Transverse colon (tissue), 4 donors: ENCODE measurements around the gene TMX1. TPM values are rescaled to one million over a fixed set of nuclear protein-coding genes. Genes with fewer than 3 reads are reported as not detected.

Experiments used
- DNase-seq: peaks from one replicate; pipeline ENCODE4 v3.0.0-alpha.2; 2019
- H3K27ac ChIP-seq, 4 donors: fragments of 200-600 bp; sonication (generic); 2 replicates each; pipeline ENCODE4 v1.5.1; 2016 to 2018; ENCODE audit warnings: inconsistent platforms in 4 of 4
- H3K27me3 ChIP-seq: fragments of 200-600 bp; sonication (generic); 2 replicates; pipeline ENCODE4 v1.5.1; 2017; ENCODE audit warnings: inconsistent platforms
- H3K36me3 ChIP-seq, 4 donors: fragments of 200-600 bp; sonication (generic); 2 replicates each; pipeline ENCODE4 v1.5.1; 2017 to 2019; ENCODE audit warnings: inconsistent platforms in 4 of 4
- H3K4me1 ChIP-seq, 4 donors: fragments of 200-600 bp; sonication (generic); 2 replicates each; pipeline ENCODE4 v1.5.1; 2017 to 2020; ENCODE audit warnings: inconsistent platforms in 4 of 4
- H3K4me3 ChIP-seq, 4 donors: fragments of 200-600 bp; sonication (generic); 1 replicate in 1 of 4; 2 replicates in 3 of 4; pipeline versions ENCODE4 v1.5.1 to v1.6.1; 2017 to 2019; ENCODE audit warnings: inconsistent platforms in 4 of 4
- H3K9me3 ChIP-seq, 2 donors: fragments of 200-600 bp; sonication (generic); 2 replicates each; pipeline ENCODE4 v1.5.1; 2017 to 2019; ENCODE audit warnings: inconsistent platforms in 2 of 2
- CTCF ChIP-seq, 5 experiments: fragments of 200-600 bp in 3 of 5; fragments of 450-650 bp in 2 of 5; sonication (generic) in 3 of 5; IDR thresholded peaks; 1 replicate in 2 of 5; 2 replicates in 3 of 5; pipeline ENCODE4 v1.5.1; 2016 to 2017; ENCODE audit warnings: antibody characterized with exemption in 5 of 5, inconsistent platforms in 3 of 5, mild to moderate bottlenecking in 2 of 5, moderate library complexity in 1 of 5
- EP300 ChIP-seq: sonication (generic); formaldehyde crosslinking; IDR thresholded peaks from one replicate; pipeline ENCODE4 v1.6.1; 2017; ENCODE audit warnings: antibody characterized with exemption, low read depth
- POLR2A ChIP-seq: fragments of 450-650 bp; IDR thresholded peaks from one replicate; pipeline ENCODE4 v1.6.1; 2016; ENCODE audit warnings: antibody characterized with exemption, mild to moderate bottlenecking, moderate library complexity
- POLR2AphosphoS5 ChIP-seq, 3 donors: sonication (generic); formaldehyde crosslinking; IDR thresholded peaks; one replicate each; pipeline ENCODE4 v1.6.1; 2016; ENCODE audit warnings: antibody characterized with exemption in 3 of 3
- WGBS, 2 donors: methylation state at CpG; one replicate each; pipeline ENCODE4 v1.1.5; 2018; ENCODE audit warnings: low coverage in 1 of 2; 5-methylcytosine and 5-hydroxymethylcytosine counted together
- in situ Hi-C, 4 donors: fragments of 200-750 bp; cut with MboI; loops; one replicate each; pipeline versions ENCODE4 v1.15.0 to v1.15.1; 2017; ENCODE audit warnings: low sequenced_read_pairs in 3 of 4, low pct_ligation_motif_present in 1 of 4, low pct_unique_long_range_greater_than_20kb in 1 of 4
- intact Hi-C: fragments of 100-400 bp; cut with DNase I; formaldehyde crosslinking; loops from one replicate; pipeline ENCODE4 v1.15.1; 2023; ENCODE audit warnings: low total_unique reads
- total RNA-seq, 4 donors: library from RNA; depleted of rRNA; stranded (reverse); fragments of >200 nt; gene quantifications; one replicate each; pipeline ENCODE4 v1.1.0, GENCODE V29; 2016

Gene TMX1
- total RNA-seq, 4 donors from 2014 or later = 8.0 to 44.5 (median 35.1) TPM

GRCh38 chr14:51228391-51228790, 11.7 kb upstream of the TMX1 start:
- H3K36me3 ChIP-seq = no peaks in the 10 kb centered on the region
- H3K27ac ChIP-seq = no peak overlapping the region
- no peaks in the 10 kb centered on the region for H3K4me1 ChIP-seq
- no peaks in the 10 kb centered on the region for H3K9me3 ChIP-seq
- no peak for DNase-seq
- no peak overlapping the region for H3K4me3 ChIP-seq
- in situ Hi-C loops (loop anchor here in 3 of 4 donors (10.0 to 25.0 kb wide), 2 partner anchors 266 to 274 kb away; no protein-coding TSS in a partner anchor), intact Hi-C loops (no loop called here)
- TF ChIP-seq POLR2A (no peak), CTCF (IDR thresholded peaks at IDR 0.05) (no peak), EP300 (no peak)
- no peaks in the 10 kb centered on the region for H3K27me3 ChIP-seq

DNA sequence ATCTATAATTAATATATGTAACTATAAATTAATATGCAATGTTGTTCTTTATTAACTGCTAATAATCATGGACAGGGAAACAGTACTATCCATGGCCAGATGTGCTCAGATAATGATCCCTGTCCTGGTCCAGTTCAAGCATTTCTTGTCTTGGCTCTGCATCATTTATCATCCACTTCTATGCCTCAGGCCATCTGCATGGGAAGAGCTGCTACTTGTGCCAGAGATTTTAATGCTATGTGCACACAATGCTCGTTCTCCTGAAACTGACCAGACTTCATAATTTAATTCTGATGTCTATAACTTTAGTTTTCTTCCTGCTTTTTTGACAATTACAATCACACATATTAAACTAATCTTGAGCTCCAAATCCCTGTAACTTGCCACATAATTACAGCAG, 11.2 kb upstream of the TMX1 start:
- WGBS, 2 donors = 73 to 86% methylated on average over 1 of the region's 1 CpG
- Histone ChIP-seq H3K27me3 (no peaks in the 10 kb centered on the region), H3K9me3 (no peaks in the 10 kb centered on the region), H3K36me3 (no peaks in the 10 kb centered on the region), H3K4me1 (no peaks in the 10 kb centered on the region), H3K4me3 (no peak overlapping the region), H3K27ac (no peak overlapping the region)
- TF ChIP-seq POLR2A (no peak), POLR2AphosphoS5 (IDR thresholded peaks at IDR 0.05) (no peak), CTCF (IDR thresholded peaks at IDR 0.05) (no peak)
- DNase-seq = no peak
- in situ Hi-C loops = loop anchor here in 3 of 4 donors (10.0 to 25.0 kb wide), 2 partner anchors 267 to 274 kb away; no protein-coding TSS in a partner anchor
- intact Hi-C loops = no loop called here

DNA sequence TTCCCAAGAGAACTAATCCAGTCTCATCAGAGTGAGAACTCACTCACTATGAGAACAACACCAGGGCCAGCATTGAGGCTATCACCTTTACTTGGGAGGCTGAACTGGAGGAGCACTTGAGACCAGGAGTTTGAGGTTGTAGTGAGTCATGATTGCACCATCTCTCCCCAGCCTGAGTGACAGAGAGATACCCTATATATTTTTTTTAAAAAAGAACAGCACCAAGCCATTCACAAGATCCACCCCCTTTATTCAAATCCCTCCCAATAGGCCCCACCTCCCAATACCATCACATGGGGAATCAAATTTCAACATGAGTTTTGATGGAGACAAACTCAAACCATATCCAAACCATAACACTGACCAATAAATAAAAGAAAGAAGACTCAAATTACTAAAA, 3.7 kb upstream of the TMX1 start:
- Histone ChIP-seq H3K27me3 (no peaks in the 10 kb centered on the region), H3K9me3 (no peaks in the 10 kb centered on the region), H3K4me1 (peaks cover 4 to 11% (median 7%) of the 10 kb centered on the region in 4 donors), H3K36me3 (no peaks in the 10 kb centered on the region), H3K4me3 (no peak overlapping the region), H3K27ac (no peak overlapping the region)
- TF ChIP-seq CTCF (IDR thresholded peaks at IDR 0.05) (no peak), POLR2AphosphoS5 (IDR thresholded peaks at IDR 0.05) (no peak), POLR2A (no peak), EP300 (no peak)
- intact Hi-C loops (no loop called here), in situ Hi-C loops (loop anchor here in 1 of 4 donors (25.0 kb wide), 1 partner anchor 274 kb away; no protein-coding TSS in a partner anchor)
- no peak for DNase-seq

- peak overlapping the region; percentile 91 to 98 (median 94) for H3K4me3 ChIP-seq
- H3K27me3 ChIP-seq = no peaks in the 10 kb centered on the region
- intact Hi-C loops (no loop called here), in situ Hi-C loops (loop anchor here in 1 of 4 donors (25.0 kb wide), 1 partner anchor 279 kb away; no protein-coding TSS in a partner anchor)
- TF ChIP-seq POLR2AphosphoS5 (IDR thresholded peaks at IDR 0.05) = no peak
- TF ChIP-seq CTCF (IDR thresholded peaks at IDR 0.05) = no peak
- TF ChIP-seq POLR2A = no peak
- no peak for TF ChIP-seq EP300
- peaks cover 6 to 29% (median 13%) of the 10 kb centered on the region in 4 donors for H3K4me1 ChIP-seq
- H3K27ac ChIP-seq = peak overlapping the region; percentile 88 to 94 (median 90)
- WGBS, 2 donors = 11% methylated on average over 10 of the region's 10 CpGs
- no peak for DNase-seq
- H3K9me3 ChIP-seq = no peaks in the 10 kb centered on the region
- no peaks in the 10 kb centered on the region for H3K36me3 ChIP-seq
Measured at GRCh38 chr14:51240804-51241380, 845 bp downstream of the TMX1 start.
